ENCODE data around the gene TMEM250.

TMEM250 gene

DNA sequence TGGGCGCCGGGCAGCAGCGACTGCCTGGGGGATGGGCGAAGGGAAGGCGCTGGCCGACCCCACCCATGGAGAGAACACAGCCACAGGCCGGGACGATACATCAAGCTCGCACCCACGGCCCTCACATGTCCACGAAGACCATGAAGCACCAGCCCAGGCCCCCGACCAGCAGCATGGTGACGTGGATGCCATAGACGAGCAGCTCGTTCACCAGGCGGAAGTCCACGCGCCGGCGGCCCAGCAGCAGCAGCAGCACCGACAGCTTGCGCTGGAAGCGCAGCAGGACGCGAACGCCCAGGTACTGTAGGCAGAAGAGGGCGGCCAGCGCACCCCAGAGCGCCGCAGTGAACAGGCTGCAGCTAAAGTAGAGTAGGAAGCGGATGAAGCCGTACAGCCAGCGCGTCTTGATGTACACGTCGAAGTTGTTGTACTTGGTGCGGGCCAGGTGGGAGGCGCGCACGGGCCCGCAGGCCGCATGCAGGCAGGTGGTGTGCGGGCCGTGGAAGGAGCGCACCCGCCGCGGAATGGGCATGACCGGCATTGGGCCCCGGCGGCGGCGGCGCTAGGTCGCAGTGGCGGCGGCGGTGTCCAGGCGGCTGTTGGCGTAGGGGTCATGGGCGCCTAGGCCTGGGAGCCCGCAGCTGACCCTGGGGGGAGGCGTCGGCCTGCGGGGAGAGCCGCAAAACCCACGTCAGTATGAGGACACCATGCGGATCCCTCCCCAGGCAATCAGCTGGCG, 2.1 kb downstream of the TMEM250 start:
- TF ChIP-seq POLR2A (IDR thresholded peaks at IDR 0.05; ENCODE audit: low read depth, low read length): no peak
- no peak for FAIRE-seq
- DNase-seq (ENCODE audit: insufficient read length, low spot score): no peak

DNA sequence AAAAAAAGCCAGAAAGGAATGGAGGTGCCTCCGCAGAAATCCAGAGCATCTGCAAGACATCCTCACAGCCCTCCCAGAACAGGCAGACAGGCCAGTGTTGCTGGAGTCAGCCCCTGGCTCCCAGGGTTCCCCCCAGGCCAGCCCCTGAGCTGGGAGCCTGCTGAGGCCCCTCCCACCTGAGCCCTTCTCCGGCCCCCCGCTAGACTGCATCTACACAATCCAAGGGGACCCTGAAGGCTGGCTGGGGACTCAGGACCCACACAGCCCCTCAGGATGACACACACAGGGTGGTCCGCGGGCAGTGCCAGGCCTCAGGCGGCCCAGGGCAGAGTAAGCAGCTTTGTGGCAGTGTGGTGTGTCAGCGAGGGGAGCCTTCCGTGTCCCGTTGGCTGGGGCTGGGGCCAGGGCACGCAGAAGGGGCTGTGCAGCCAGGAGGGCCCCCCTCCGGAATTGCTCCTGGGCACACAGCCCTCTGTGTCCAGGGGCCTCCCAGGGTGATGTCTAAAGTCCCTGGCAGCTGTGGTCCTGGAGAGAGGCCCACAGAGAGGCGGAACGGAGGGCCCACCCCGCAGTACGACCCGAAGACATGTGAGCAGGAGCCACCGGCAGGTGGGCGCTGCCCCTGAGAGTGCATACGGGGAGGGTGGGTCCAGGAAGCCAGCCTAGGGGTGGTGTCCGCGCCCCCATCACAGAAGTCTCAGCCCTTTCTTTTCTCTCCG, 2.9 kb downstream of the TMEM250 start:
- FAIRE-seq: no peak
- TF ChIP-seq POLR2A (IDR thresholded peaks at IDR 0.05; ENCODE audit: low read depth, low read length): no peak
- no peak for DNase-seq (ENCODE audit: insufficient read length, low spot score)

DNA sequence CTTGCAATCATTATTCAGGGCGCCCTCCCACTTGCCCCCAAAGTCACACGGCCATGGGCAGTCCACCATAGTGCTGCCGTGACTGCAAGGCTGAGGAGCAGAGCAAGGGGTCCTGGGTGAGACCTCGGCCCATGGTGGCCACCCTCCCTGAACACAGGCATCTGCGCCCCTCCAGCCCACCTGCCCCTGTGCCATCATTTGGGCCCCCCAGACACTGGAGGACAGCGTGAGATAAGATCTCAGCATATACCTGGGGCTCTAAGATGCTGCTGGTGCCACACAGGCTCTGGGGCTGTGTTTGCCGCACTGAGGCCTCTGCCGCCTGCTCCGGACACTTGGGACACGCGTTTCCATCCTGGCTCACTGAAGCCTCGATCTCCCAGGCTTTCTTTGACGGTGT, 3.5 kb downstream of the TMEM250 start:
- DNase-seq (ENCODE audit: insufficient read length, low spot score) (no peak), FAIRE-seq (no peak)
- no peak for TF ChIP-seq POLR2A (IDR thresholded peaks at IDR 0.05; ENCODE audit: low read depth, low read length)

DNA sequence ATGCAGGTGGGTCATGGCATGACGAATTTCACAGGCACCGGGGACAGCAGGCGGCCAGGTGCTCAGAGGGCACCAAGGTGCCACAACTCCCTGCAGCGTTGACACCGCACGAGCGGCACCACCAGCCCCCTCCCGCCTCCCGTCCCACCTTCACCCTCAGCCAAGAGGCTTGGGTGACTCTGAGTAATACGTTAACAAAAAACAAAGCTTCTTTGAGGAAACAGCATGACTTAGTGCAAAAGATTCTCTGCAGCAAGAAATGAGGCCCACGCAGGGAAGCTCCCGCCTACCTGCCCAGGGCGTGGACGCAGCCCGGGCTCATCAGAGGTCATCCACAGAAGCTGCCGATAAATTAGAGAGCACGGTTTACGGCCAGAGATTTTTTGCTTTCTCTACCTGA, 4.1 kb downstream of the TMEM250 start:
- FAIRE-seq: no peak
- DNase-seq (ENCODE audit: insufficient read length, low spot score): no peak
- TF ChIP-seq POLR2A (IDR thresholded peaks at IDR 0.05; ENCODE audit: low read depth, low read length): no peak

DNA sequence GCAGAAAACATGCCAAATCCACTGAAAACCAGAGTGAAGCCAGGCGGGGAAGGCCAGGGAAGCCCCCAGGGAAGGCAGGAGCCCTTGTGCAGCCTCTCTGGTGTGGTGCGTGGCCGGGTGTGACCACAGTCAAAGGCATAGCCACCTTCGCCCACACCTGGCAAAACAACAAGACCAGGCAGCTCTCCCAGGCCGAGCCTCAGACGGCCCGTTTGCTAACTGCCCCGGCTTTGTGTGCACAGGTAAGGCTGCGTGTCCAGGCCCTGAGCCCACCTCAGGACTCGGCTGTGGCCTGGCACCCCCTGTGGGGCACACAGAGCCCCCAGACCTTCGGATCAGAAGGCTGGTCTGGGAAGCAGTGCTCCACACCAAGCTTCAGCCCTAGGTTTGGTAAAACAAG, 6.1 kb downstream of the TMEM250 start:
- no peak for FAIRE-seq

DNA sequence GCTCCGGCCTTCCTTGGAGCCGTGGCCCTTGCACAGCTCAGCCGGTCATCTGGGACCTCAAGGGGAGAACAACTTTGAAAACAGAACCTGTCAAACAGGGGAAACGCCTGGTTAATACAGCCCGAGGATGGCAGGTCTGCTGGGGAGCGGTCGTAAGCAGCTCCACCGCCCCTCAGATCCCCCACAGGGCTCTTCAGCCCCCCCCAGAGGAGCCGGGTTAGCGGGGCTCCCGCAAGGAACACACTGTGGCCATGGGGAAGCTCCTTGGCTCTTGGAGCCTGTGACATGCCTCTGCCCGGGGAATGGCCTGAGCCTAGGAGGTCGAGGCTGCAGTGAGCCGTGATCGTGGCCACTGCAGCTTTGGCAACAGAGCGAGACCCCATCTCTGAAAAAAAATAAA, 6.8 kb downstream of the TMEM250 start:
- TF ChIP-seq POLR2A (IDR thresholded peaks at IDR 0.05; ENCODE audit: low read depth, low read length): no peak
- no peak for FAIRE-seq

More for the DNA sequence above, 6.1 kb downstream of the TMEM250 start:
- DNase-seq (ENCODE audit: insufficient read length, low spot score): no peak
- TF ChIP-seq POLR2A (IDR thresholded peaks at IDR 0.05; ENCODE audit: low read depth, low read length): no peak

DNA sequence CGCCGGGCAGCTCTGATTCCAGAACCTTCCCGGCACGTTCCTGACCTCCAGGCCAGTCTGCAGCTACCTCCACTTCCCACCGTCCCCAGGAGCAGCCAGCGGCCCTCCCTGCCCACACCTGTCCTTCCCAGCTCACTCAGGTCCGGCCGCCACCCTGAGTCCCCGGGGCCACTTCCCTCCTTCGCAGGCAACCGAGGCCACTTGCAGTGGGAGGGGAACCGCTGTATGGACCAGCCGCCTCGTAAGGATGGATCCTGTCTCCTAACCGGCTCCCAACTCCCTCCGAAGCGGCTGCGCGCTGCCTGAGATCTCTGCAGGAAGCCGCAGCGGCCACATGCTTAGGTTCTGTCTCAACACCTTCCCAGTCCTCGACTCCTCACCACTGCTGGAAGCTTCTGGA, 7.5 kb downstream of the TMEM250 start:
- TF ChIP-seq POLR2A (IDR thresholded peaks at IDR 0.05; ENCODE audit: low read depth, low read length): 0 out of 2 replicates have a peak, but pooled peaks have one; percentile 2
- no peak for FAIRE-seq

More for the DNA sequence above, 6.8 kb downstream of the TMEM250 start:
- no peak for DNase-seq (ENCODE audit: insufficient read length, low spot score)

DNA sequence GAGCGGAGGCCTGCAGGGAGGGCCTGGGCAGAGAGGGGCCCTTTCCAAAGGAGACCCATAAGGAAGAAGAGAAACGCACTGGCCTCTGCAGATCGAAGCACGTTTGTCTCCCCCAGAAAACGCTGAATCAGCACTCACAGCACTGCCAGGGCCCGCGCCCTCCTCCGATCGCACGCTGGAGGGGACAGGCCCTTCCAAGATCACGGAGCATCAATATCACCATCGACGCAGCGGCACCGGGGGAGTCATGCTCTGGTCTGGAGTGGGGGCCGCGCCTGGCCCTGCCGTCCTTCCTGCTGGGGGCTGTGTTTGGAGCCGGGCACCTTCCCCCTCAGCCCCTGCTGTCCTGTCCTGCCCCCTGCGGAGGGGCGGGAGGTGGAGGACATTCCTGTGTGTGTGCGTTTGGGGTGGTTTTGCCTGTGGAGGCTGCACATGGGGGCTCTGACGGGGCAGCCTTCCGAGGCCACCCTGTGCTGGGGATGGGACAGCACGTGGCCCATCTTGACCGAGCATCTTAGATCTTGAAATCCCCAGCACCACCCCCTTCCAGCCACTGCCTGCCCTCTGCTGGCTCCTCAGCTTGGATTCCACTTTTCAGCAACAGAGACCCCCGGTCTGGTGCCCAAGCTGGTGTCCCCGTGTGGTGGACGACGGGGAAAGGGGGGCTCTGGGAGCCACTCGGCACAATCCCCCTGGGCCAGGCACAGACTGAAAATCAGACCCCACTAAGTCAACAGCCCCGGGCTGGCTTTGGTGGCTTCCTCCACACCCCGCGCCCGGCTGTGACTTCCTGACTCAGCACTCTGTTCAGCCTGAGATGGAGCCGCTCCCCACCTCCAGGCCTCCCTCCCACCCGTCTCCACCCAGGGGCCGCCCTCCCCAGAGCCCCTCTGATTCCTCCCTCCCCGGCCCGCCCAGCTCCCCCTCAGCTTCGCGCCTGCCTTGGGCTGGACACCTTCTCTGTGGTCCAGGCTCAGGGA, 8.3 kb downstream of the TMEM250 start:
- FAIRE-seq (no peak), DNase-seq (ENCODE audit: insufficient read length, low spot score) (no peak)
- TF ChIP-seq POLR2A (IDR thresholded peaks at IDR 0.05; ENCODE audit: low read depth, low read length): no peak

More for the DNA sequence above, 7.5 kb downstream of the TMEM250 start:
- DNase-seq (ENCODE audit: insufficient read length, low spot score): no peak

DNA sequence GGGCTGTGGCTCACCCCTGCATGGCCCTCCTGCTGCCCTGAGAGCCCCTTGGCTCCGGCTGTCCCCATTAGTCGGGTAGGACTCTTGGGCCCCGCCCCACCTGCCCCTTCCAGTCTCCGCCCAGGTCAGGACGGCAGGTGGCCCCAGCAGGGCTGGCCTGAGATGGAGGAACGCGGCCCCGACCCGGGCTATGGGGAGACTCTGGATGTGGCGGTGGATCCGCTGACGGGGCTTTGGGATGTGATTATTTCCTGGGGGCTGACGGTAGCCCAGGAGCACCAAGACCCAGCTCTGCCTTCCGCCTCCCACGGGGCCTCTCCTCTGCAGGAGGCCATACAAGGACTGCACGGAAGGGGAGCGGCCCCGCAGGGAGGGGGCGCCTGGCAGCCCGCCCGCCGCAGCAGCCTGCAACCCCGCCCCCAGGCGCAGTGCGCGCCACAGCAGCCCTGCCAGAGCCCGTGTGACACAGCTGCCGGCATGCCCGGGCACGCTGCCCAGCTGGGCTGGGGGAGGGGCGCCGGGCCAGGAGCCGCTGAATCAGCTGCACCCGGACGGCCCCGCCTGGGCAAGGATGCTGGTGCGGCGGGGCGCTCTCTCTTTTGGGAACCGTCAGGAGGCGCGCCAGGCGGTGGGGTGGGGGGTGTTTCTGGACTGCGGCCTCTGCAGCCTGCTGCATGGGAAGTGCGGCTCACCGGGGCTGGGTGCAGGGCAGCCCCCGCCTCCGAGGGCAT, 9.2 kb downstream of the TMEM250 start:
- DNase-seq (ENCODE audit: insufficient read length, low spot score) (peak; percentile 100), FAIRE-seq (peak; percentile 66)

DNA sequence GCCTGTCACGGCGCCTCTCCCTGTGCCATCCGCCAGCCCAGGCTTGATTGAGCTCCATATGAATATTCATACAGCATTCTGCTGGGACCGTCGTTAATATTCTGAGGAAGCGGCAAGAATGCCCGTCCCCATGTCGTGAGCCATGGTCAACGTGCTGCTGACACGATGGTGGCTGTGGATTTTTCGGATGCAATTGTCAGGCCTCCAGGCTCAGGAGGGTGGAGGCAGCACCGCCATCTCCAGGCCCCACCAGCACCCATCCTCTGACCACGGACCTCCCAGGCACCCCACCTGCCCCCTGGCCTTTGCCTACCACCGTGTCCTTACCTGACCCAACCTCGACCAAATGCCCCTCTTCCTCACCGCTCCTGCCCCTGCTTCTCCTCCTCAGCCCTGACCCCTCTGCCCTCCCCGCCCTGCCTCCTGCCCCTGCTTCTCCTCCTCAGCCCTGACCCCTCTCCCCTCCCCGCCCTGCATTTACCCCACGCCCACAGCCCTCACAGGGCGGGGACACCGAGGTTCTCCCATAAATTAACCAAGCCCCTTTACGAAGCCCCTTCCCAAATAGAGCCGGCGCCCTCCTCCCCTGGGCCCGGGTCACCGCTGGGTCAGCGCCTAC, 9.9 kb downstream of the TMEM250 start:
- TF ChIP-seq POLR2A (IDR thresholded peaks at IDR 0.05; ENCODE audit: low read depth, low read length): no peak
- DNase-seq (ENCODE audit: insufficient read length, low spot score) (no peak), FAIRE-seq (no peak)

More for the DNA sequence above, 9.2 kb downstream of the TMEM250 start:
- 0 out of 2 replicates have a peak, but pooled peaks have one; percentile 14 for TF ChIP-seq POLR2A (IDR thresholded peaks at IDR 0.05; ENCODE audit: low read depth, low read length)

DNA sequence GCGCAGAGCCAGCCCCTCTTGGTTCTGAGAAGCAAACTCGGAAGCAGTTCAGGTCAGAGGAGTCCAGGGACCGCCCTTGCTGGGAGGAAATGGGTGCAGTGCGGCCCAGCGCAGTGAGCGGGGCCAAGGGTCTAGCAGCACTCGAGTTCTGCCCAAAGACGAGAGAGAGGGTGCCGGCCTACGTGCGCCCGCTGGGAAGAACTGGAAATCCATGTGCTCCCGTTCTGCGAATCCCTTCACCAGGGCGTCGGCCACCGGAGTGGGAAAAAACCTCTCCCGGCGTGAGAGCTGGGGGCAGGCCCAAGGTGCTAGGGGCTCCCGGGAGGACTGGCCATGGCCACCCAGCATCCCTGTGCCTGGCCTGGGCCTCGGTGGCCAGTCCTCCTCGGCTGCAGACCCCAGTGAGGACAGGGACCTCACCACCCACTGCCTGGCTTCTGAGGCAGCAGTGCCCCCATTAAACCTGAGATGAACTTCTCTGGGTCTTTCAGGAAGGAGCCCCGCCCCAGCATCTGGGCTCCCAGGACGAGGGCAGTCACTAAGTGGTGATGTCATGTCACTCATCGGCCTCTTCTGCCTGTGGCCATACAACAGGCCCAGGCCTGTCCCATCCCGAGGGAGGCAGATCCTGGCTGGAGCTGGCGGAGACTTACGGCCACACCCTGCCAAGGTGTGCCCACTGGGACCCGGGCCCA, 10.6 kb downstream of the TMEM250 start:
- no peak for DNase-seq (ENCODE audit: insufficient read length, low spot score)
- FAIRE-seq: no peak

More for the DNA sequence above, 10.6 kb downstream of the TMEM250 start:
- TF ChIP-seq POLR2A (IDR thresholded peaks at IDR 0.05; ENCODE audit: low read depth, low read length): no peak

Data from H54 (cell line).